GM18909 (cell line): Measurements from ENCODE around the gene DNAAF5.

Experiments
- ATAC-seq: cut with Tn5 transposase; IDR thresholded peaks from one replicate; pipeline ENCODE4 v1.9.1; 2021; ENCODE audit warnings: mild to moderate bottlenecking; ENCODE audit not compliant: unreplicated experiment, poor library complexity

DNAAF5 gene

DNA sequence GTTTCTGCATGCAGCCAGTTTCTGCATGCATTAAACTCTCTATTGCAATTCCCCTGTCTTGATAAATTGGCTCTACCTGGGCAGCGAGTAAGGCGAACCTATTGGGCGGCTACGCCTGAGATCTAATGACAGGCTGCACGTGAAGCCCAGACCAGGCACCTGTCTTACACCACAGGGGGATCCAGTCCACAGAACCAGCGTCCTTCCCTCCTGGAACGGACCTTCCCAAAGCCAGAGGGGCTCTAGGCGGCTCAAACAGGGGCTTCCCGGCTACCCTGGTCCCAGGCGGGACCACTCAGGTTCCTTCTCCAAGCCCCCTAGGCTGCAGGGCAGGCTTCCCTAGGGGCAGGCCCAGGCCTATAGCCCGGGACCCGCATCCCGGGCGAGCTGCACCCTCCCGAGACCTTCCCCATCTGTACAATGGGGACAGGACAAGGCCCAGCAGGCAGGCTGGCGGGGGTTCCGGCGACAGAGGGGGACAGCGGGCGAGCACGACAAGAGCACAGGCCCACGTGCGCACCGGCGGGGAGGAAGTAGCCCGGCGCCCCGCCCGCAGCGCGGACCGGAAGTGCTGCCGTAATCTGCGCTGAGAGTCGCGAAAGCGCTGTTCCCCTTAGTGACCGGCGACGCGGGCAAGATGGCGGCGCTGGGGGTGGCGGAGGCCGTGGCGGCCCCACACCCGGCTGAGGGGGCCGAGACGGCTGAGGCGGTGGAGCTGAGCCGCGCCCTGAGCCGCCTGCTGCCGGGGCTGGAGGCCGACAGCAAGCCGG, at the start of gene DNAAF5:
Gene DNAAF5 (plus strand): TSS at position 616 of the 770 bp plus-strand sequence. CDS start 22 bp downstream, at position 638.
- ATAC-seq, result peak; percentile 82

DNA sequence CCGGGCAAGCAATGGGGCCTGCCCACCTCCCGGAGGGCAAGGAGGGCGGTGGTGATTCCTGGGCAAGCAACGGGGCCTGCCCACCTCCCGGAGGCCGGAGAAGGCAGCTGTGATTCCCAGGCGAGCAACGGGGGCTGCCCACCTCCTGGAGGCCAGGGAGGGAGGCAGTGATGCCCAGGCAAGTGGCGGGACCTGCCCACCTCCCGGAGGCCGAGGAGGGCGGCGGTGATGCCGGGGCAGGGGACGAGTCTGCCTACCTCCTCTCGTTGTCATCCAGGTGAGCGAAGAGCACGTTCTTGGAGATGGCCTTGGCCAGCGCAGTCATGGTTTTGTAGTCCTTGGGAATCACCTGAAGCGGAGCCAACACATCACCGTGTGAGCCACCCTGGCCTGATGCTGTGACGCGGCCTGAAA, 49.5 kb upstream of the DNAAF5 start:
- no peak for ATAC-seq

DNA sequence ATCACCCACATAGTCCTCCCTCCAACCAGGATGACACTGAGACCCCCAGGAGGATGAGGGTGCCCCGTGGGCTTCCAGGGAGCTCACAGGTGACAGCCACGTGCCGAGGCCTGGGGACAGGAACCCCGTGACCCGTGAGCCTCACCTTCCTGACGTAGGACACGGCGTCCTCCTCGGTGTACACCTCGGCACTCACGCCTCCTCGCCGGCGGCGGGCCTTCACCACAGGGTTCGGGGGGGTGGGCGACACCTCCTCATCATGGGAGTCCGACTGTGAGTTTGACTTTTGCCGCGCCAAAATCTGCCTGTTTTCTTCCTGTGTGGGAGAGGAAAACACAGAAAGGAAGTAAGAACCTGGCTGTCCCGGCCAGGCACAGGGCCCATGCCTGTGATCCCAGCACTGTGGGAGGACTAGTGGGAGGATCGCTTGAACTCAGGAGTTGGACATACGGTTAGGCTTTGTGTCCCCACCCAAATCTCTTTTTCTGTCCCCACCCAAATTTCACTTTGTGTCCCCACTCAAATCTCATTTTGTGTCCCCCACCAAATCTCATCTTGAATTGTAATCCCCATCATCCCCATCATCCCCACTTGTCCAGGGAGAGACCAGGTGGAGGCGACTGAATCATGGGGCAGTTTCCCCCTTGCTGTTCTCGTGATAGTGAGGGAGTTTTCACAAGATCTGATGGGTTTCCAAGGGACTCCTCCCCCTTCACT, 45.9 kb upstream of the DNAAF5 start:
- ATAC-seq, result no peak

DNA sequence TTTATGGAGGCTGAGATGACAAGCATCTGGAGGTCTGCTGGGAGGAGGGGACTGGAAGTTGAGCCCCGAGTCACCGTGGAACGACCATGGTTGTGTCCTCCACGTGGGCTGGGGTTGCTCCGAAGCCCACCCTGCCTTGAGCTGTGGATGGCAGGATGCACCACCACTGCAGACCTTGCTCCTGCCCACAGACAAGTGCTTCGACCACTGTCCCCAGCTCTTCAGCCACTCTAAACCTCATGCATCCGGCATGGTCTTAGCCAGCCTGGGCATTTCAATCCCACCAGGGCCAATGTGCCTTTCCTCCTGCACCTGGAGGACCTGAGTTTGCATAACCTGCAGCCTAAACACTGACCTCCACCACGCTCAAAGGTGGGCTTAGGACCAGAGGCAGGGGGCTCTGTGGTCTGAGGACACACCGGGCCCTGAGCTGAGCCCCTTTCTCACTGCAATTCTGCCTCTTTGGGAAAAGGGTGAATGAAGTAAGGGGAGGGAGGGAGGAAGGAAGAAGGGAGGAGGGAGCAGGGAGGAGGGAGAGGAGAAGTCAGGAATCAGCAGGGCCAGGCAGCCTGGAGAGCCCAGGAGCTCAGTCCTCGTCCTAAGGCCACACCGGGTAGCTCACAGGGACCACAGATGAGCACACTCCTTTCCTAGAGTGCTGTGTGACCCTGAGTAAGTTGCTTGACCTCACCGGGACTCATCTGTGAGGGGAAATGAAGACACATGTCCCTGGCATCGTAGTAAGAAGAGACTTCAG, 44.8 kb upstream of the DNAAF5 start:
- no peak for ATAC-seq

DNA sequence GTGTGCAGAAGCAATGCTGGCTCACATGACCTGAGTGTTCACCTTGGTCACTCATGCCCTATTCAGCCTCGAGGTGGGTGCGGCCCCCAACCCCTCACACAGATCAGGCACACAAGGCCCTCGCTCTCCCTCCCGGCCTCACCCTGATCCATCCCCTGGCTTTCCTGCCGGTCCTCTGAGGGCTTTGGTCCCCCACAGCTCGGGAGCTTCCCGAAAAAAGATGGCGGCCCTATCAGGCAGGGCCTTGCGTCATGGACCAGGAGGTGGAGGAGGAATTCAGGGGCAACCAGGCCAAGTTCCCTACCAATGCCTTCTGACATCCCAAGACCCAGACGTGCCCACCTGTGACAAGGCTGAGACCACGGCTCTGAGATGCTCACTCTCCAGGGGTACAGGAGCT, 43.7 kb upstream of the DNAAF5 start:
- no peak for ATAC-seq

DNA sequence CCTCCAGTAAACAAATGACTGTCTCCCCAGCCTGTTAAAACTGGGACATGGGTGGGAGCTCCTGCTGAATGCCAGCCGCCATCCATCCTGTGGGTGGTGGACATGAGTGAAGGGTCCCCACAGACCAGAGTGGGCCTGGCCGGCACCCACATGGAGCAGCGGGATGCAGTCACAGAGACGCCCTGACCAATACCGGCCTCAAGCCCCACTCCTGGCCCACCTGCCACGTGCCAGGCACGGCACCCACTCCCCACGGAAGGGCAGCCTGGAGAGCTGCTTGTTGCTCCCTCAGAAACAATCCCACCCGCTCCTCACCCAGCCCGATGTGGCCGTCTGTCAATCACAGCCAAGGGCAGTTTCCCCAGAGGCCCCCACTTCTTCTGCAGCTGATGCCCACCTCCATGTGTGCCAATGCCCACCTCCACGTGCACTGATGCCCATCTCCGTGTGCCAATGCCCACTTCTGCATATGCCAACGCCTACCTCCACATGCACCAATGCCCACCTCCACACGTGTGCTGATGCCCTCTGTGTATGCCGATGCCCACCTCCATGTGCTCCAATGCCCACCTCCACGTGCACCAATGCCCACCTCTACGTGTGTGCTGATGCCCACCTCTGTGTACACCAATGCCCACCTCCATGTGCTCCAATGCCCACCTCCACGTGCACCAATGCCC, 42.8 kb upstream of the DNAAF5 start:
- no peak for ATAC-seq

DNA sequence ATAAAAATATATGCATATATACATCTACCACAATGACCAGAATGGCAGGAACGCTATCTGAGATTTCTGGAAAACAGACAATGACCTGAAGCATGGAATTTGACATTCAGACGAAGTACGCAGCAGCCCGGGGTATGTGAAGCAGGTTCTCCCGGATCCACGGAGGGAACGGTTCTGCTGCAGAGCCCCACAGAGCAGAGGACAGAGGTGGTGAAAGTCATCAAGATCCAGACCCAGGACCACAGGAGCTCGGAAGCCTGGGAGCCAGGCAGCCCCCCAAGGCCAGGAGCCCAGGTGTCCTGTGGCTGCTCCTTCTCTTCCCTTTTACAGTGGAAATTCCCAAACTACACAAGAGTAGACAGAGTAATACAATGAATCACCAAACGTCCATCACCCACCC, 42.1 kb upstream of the DNAAF5 start:
- ATAC-seq, result no peak

DNA sequence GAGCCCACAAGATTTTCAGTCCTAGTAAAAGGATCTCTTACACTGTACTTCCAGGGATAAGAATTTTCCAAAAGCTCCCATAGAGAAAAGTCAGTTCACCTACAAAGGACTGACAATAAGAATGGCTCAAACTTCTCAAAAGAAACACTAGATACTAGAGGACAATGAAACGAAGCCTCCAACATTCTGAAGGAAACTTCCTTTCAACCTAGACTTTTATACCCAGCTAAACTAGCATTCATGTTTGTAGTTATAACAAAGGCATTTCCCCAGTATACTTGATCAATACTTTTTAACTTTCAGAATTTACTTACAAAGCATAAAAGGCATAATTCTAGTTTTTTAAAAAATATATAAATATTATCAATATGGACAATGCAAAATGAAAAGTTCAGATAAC, 41.0 kb upstream of the DNAAF5 start:
- ATAC-seq, result no peak

DNA sequence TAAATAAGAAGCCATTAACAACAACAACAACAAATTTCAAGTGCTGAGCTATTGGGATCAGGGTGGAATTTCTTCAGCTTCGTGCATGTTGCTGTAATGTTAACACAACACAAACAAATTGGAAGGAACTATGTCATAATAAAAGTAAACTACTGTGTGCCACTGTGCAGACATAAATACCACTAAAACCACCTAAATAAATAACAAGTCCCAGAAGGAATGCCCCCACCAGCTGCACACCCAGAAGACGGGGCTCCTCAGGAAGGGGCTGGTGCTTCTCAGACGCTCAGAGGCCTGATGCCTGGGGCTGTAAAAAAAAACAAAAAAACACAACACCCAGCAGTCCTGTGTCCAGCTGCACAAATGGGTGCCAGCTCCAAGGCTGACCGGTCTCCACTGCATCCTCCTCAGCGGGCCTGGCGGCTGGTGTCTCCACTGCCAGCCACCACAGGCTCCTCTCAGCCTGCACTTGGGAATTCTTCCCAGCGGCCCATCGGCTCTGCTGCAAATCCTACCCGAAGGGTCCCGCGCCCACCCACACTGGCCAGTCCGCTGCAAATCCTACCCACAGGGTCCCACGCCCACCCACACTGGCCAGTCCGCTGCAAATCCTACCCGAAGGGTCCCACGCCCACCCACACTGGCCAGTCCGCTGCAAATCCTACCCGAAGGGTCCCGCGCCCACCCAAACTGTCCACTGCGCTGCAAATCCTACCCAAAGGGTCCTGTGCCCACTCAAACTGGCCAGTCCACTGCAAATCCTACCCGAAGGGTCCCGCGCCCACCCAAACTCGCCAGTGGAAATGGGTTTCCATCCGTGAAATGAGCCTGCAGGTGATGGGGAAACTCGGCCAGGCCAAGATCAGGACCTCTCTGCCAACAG, 35.8 kb upstream of the DNAAF5 start:
- ATAC-seq, result no peak

DNA sequence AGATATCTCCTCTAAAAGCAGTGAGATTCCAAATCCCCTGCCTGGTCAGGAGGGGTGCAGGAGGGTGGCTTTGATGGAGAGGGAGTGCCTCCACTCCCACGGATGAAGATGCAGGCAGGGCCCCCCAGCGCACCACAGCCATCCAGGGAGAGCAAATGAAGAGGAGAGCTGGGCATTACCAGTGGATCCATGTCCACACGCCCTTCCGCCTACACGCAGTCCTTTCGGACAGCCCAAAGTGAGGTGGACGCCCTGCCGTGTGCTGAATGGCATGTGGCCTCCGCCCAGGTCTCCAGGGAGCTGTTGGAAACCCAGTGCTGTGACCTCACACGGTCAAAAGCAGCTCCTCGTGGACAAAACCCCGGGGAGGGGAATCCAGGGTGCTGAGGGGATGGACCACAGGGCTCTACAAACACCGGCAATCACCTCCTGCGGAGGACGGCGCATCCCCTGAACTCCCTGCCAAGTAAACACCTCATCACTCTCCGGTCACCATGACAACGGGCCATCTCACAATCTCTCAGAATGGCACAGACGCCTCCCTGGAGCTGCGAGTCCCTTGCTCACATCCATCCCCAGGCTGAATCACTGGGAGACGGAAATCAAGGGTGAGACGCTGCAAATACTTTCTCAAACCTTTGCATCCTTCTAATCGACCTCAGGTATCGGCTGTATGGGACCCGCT, 35.0 kb upstream of the DNAAF5 start:
- ATAC-seq, result no peak

DNA sequence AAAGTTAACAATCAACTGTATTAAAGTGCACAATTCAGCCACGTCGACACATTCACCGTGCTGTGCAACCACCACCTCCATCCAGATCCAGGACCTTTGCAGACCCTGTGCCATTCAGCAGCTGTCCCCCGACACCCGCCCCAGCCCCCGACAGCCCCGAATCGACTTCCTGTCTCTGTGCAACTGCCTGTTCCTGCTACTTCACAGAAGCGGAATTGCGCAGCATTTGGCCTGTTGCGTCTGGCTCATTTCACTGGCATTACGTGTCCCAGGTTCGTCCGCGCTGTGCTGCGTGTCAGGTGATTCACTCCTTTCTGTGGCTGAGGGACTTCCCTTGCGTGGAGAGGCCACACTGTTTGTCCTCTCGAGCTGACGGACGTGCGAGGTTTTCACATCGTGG, 33.2 kb upstream of the DNAAF5 start:
- ATAC-seq, result no peak

DNA sequence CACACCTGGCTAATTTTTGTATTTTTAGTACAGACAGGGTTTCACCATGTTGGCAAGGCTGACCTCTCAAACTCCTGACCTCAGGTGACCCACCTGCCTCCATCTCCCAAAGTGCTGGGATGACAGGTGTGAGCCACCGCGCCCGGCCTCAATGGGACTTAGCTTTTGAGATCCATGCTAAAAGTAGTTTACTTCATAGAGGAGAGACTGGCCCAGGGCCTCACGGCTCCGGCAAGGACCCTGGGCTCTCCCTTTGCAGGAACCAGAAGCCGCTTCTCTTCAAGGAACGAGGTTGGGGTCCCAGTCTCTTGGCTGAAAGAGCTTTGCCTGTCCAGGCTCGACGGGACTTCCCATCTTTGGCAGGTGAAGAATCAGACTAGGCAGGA, 30.1 kb upstream of the DNAAF5 start:
- ATAC-seq, result no peak

DNA sequence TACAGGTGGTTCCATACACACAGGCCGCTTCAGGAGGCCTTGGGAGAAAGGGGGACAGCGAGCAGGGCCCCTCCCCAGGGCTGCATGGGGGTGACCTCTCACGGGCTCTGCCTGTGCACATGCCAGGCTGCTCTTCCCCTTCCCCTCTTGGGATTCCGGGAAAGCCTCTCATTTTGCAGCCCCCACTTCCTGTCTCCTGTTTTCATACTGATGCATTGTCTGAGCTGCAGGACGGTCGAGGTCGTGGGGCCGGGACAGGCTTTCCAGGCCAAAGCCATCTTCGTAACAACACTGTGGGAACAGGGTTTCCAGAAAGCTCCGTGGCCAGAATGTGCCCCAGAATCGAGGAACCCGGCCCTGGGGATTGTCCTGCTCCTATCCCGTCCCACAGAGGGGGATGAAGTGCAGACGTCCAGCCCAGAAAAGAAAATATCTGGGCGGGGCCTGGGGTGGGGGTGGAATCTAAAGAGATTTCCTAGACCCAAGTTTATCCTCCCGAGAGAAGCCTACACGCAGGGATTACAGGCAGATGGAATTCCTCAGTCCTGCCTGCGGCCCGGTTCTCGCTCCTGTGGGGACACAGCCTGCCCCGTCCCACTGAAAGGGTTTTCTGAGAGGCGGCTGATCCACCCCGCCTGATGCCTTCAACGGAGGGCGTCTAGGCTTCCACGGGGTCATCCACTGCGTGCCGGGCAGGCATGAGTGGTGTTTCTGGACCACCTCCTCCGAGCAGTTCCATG, 29.5 kb upstream of the DNAAF5 start:
- ATAC-seq, result no peak

DNA sequence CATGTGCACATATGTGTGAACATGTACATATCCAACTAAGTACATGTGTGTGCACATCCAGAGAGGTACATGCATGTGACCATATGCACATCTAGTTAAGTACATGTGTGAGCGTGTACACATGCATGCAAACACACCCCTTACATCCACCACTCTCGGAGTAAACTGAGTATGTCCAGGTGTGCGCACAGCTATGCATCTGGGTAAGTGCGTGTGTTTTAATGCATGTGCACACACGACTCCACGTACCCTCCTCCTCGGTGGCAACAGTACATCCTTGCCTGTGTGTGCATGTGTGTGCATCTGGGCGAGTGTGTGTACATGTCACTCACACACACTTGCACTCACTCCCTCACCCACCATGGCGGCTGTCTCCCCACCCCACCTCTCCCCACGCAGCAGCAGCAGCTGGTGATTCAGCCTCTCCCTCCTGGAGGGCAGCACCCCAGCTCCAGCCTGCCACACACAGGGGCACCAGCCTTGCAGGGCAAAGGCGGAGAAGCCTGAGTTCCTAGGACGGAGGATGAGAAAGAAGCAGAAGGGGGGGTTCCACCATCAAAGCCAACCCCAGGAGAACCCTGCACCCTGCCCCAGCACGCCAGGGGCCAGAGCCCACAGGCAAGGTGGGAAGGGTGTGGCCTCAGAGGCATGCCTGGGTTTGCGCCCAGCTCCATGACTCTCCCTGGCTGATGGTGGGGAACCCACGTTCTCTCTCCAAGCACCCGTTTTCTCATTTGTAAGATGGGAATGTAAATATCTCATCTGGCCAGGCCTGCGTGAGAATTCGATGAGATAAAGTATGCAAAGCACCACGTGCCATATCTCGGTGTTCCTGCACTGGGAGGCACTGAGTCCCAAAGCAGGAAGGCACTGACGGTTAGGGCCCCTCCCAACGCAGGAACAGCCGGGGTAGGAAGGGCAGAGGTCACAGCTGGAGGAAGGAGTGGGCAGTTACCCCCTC, 27.7 kb upstream of the DNAAF5 start:
- ATAC-seq, result no peak

DNA sequence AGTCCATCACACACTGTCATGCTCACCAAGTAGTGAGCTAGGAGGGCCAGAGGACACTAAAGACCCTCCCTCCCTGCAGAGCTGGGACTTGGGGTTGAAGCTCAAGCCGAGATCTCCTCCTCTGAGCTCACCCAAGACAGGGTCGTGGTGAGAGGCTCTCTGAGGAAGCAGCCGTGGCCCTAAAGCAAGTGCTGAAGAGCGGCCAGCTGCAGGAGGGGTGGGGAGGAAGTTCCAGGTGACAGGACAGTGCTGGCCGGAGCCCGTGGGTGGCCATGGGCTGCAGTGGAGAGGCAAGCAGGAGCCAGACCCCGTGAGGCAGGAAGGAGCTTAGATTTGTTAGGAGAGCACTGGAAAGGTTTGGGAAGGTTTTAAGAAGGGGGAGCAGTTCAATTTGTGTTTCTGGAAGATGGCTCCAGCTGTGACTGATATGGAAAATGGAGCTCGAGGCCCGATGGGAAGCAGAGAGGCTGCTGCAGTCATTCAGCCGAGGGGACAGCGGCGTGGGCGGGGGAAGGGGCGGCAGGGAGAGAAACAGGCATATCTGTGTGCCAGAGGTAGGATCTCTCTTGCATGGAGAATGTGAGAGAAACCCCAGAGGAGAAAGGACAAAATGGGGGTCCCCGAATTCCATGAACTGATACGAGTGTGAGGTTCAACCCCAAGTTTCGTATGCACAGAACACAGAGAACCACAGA, 26.9 kb upstream of the DNAAF5 start:
- ATAC-seq, result no peak

DNA sequence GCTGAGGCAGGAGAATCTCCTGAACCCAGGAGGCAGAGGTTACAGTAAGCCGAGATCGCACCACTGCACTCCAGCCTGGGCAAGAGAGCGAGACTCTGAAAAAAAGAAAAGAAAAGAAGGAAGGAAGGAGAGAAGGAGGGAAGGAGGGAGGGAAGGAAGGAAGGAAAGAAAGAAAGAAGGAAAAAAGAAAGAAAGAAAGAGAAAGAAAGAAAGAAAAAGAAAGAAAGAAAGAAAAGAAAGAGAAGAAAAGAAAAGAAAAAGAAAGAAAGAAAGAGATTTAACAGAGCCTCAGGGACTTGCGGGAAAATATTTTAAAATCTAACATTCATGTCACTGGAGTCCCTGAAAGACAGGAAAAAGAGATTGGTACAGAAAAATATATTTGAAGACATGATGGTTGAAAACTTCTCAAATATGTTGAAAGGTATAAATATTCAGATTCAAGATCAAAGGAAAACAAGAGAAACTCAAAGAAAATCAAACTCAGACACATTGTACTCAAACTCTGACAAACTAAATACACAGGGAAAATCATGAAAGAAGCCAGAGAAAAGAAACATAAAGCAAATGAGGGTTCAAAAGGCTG, 25.3 kb upstream of the DNAAF5 start:
- no peak for ATAC-seq
